HepG2 (cell line): Measurements from ENCODE around the gene TMEM9. TPM values are rescaled to one million over a fixed set of nuclear protein-coding genes. Genes with fewer than 3 reads are reported as not detected.
A peak's percentile ranks its signal among the peaks of the same experiment; 100 is the strongest.

ENCODE experiments used
- ARNTL ChIP-seq: sonication (generic); formaldehyde crosslinking; IDR thresholded peaks from 2 replicates; pipeline ENCODE4 v1.4.0; 2020; ENCODE audit warnings: mild to moderate bottlenecking, missing genetic modification reagents
- CEBPG ChIP-seq: IDR thresholded peaks from 2 replicates; pipeline ENCODE4 v1.6.1; 2016
- CREB3 ChIP-seq: sonication (generic); formaldehyde crosslinking; IDR thresholded peaks from 2 replicates; pipeline ENCODE4 v1.5.0; 2020; ENCODE audit warnings: missing genetic modification reagents
- DMAP1 ChIP-seq: IDR thresholded peaks from 2 replicates; pipeline ENCODE4 v1.6.1; 2016
- EEA1 ChIP-seq: sonication (generic); formaldehyde crosslinking; IDR thresholded peaks from 2 replicates; pipeline ENCODE4 v1.5.1; 2020; ENCODE audit warnings: mild to moderate bottlenecking, missing genetic modification reagents, borderline replicate concordance
- ERF ChIP-seq: IDR thresholded peaks from 2 replicates; pipeline ENCODE4 v1.6.1; 2018; ENCODE audit warnings: missing biosample characterization, missing genetic modification reagents
- FOXO4 ChIP-seq: sonication (generic); formaldehyde crosslinking; conservative IDR thresholded peaks from 2 replicates; pipeline ENCODE4 v1.8.1; 2023; ENCODE audit warnings: missing genetic modification reagents
- MED13 ChIP-seq: sonication (generic); formaldehyde crosslinking; IDR thresholded peaks from 2 replicates; pipeline ENCODE4 v1.5.0; 2020; ENCODE audit warnings: missing genetic modification reagents
- NFYB ChIP-seq: sonication (generic); formaldehyde crosslinking; IDR thresholded peaks from 2 replicates; pipeline ENCODE4 v1.4.0; 2020; ENCODE audit warnings: missing genetic modification reagents
- NR2F2 ChIP-seq: IDR thresholded peaks from 2 replicates; pipeline ENCODE4 v1.6.1; 2012; ENCODE audit warnings: low read depth, inconsistent platforms, borderline replicate concordance
- PAX8 ChIP-seq: sonication (generic); formaldehyde crosslinking; IDR thresholded peaks from 2 replicates; pipeline ENCODE4 v1.8.0; 2022; ENCODE audit warnings: mild to moderate bottlenecking, missing genetic modification reagents, borderline replicate concordance
- POLR2G ChIP-seq: fragments of 200-400 bp; formaldehyde crosslinking; IDR thresholded peaks from 2 replicates; pipeline ENCODE4 v1.6.1; 2018; ENCODE audit warnings: mild to moderate bottlenecking, low read depth, low read length, moderate library complexity
- RARA ChIP-seq: IDR thresholded peaks from 2 replicates; pipeline ENCODE4 v1.6.1; 2016; ENCODE audit warnings: missing genetic modification reagents, missing compliant biosample characterization
- SP5 ChIP-seq: IDR thresholded peaks from 2 replicates; pipeline ENCODE4 v1.6.1; 2016; ENCODE audit warnings: low read depth, borderline replicate concordance
- ZBTB14 ChIP-seq: sonication (generic); formaldehyde crosslinking; IDR thresholded peaks from 2 replicates; pipeline ENCODE4 v1.4.0; 2020; ENCODE audit warnings: missing genetic modification reagents
- ZC3H4 ChIP-seq: sonication (generic); formaldehyde crosslinking; IDR thresholded peaks from 2 replicates; pipeline ENCODE4 v1.4.0; 2020; ENCODE audit warnings: missing genetic modification reagents, borderline replicate concordance
- ZNF20 ChIP-seq: sonication (generic); formaldehyde crosslinking; IDR thresholded peaks from 2 replicates; pipeline ENCODE4 v1.4.0; 2020; ENCODE audit warnings: mild to moderate bottlenecking, moderate library complexity, missing genetic modification reagents
- ZNF234 ChIP-seq: sonication (generic); formaldehyde crosslinking; conservative IDR thresholded peaks from 2 replicates; pipeline ENCODE4 v1.5.1; 2020; ENCODE audit warnings: mild to moderate bottlenecking, missing genetic modification reagents
- ZNF260 ChIP-seq: sonication (generic); formaldehyde crosslinking; IDR thresholded peaks from 2 replicates; pipeline ENCODE4 v1.4.0; 2020; ENCODE audit warnings: missing genetic modification reagents, low read depth, mild to moderate bottlenecking, borderline replicate concordance
- ZNF33A ChIP-seq: sonication (generic); formaldehyde crosslinking; IDR thresholded peaks from 2 replicates; pipeline ENCODE4 v1.5.1; 2020; ENCODE audit warnings: missing genetic modification reagents, mild to moderate bottlenecking, moderate library complexity, borderline replicate concordance
- ZNF597 ChIP-seq: sonication (generic); formaldehyde crosslinking; IDR thresholded peaks from 2 replicates; pipeline ENCODE4 v1.5.0; 2020; ENCODE audit warnings: missing genetic modification reagents
- ZNF629 ChIP-seq: sonication (generic); formaldehyde crosslinking; conservative IDR thresholded peaks from 2 replicates; pipeline ENCODE4 v1.5.0; 2020; ENCODE audit warnings: missing genetic modification reagents
- ZNF773 ChIP-seq: sonication (generic); formaldehyde crosslinking; IDR thresholded peaks from 2 replicates; pipeline ENCODE4 v1.4.0; 2020; ENCODE audit warnings: missing genetic modification reagents, borderline replicate concordance
- ZNF839 ChIP-seq: sonication (generic); formaldehyde crosslinking; IDR thresholded peaks from 2 replicates; pipeline ENCODE4 v1.4.0; 2020; ENCODE audit warnings: missing genetic modification reagents, mild to moderate bottlenecking, borderline replicate concordance
- ZSCAN21 ChIP-seq: sonication (generic); formaldehyde crosslinking; IDR thresholded peaks from 2 replicates; pipeline ENCODE4 v1.8.0; 2022; ENCODE audit warnings: mild to moderate bottlenecking, missing genetic modification reagents, moderate library complexity, borderline replicate concordance
- polyA plus RNA-seq, 8 experiments: library from polyadenylated mRNA; depleted of rRNA in 3 of 8; stranded (reverse) in 7 of 8; unstranded in 1 of 8; fragments of >200 nt; fragmentation: Illumina TruSeq in 4 of 8; extraction: Trizol in 4 of 8; gene quantifications; 2 replicates each; pipeline versions ENCODE4 v1.2.1 to v1.2.3, GENCODE V29; 2011 to 2016; ENCODE audit warnings: low read depth in 4 of 8, missing spikeins in 1 of 8, mixed read lengths in 1 of 8; ENCODE audit not compliant: insufficient read depth in 1 of 8
- total RNA-seq, 5 experiments: library from RNA; depleted of rRNA; stranded (reverse); fragments of >200 nt; fragmentation: Illumina TruSeq; extraction: Trizol; gene quantifications; 2 replicates each; pipeline ENCODE4 v1.2.3, GENCODE V29; 2016; ENCODE audit warnings: low read depth in 1 of 5
- TF ChIP-seq, protein P1 (sequence below): sonication (generic); formaldehyde crosslinking; conservative IDR thresholded peaks from 2 replicates; pipeline ENCODE4 v1.4.0; 2020; ENCODE audit warnings: missing genetic modification reagents

TMEM9 gene
- total and polyA plus RNA-seq, 2 of the 13 experiments (the other 11 are each of a cell fraction or from before 2014, with no cell fraction given): 60.9 to 102 TPM

- TF ChIP-seq CREB3: no peak
- TF ChIP-seq ZNF839 (CRISPR knock-in tag): no peak
- peak; percentile 70 for TF ChIP-seq ARNTL (CRISPR knock-in tag)
- no peak; the same call in 1 of the 2 replicates for TF ChIP-seq ZNF234 (CRISPR knock-in tag)
- peak; percentile 65 for TF ChIP-seq NFYB
- TF ChIP-seq, protein P1, sequence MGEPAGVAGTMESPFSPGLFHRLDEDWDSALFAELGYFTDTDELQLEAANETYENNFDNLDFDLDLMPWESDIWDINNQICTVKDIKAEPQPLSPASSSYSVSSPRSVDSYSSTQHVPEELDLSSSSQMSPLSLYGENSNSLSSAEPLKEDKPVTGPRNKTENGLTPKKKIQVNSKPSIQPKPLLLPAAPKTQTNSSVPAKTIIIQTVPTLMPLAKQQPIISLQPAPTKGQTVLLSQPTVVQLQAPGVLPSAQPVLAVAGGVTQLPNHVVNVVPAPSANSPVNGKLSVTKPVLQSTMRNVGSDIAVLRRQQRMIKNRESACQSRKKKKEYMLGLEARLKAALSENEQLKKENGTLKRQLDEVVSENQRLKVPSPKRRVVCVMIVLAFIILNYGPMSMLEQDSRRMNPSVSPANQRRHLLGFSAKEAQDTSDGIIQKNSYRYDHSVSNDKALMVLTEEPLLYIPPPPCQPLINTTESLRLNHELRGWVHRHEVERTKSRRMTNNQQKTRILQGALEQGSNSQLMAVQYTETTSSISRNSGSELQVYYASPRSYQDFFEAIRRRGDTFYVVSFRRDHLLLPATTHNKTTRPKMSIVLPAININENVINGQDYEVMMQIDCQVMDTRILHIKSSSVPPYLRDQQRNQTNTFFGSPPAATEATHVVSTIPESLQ (CRISPR knock-in tag): no peak
- peak; percentile 94 for TF ChIP-seq ERF (CRISPR knock-in tag)
- peak; percentile 67 for TF ChIP-seq ZSCAN21
- peak; percentile 43; the same call in 1 of the 2 replicates for TF ChIP-seq ZNF629
- no peak for TF ChIP-seq FOXO4 (CRISPR knock-in tag)
- TF ChIP-seq ZNF20 (CRISPR knock-in tag): no peak
- TF ChIP-seq ZNF33A (CRISPR knock-in tag): no peak; the same call in 1 of the 2 replicates
- TF ChIP-seq SP5: peak; percentile 84
- no peak for TF ChIP-seq ZNF773
- peak; percentile 84 for TF ChIP-seq DMAP1 (CRISPR knock-in tag)
- TF ChIP-seq RARA (CRISPR knock-in tag): peak; percentile 96
- peak; percentile 98 for TF ChIP-seq NR2F2
- TF ChIP-seq CEBPG (CRISPR knock-in tag): peak; percentile 99
- TF ChIP-seq ZNF260 (CRISPR knock-in tag): no peak
- TF ChIP-seq ZNF597 (CRISPR knock-in tag): no peak
- TF ChIP-seq EEA1: no peak
- TF ChIP-seq ZBTB14 (CRISPR knock-in tag): no peak
- peak; percentile 93 for TF ChIP-seq POLR2G
- TF ChIP-seq ZC3H4 (CRISPR knock-in tag): no peak
- TF ChIP-seq PAX8 (CRISPR knock-in tag): no peak
- no peak for TF ChIP-seq MED13
These were observed 16.3 kb upstream of the TMEM9 start (continued) for GRCh38 chr1:201170533-201171062.
